Measurements from ENCODE around the gene CEMIP.

CEMIP gene

DNA sequence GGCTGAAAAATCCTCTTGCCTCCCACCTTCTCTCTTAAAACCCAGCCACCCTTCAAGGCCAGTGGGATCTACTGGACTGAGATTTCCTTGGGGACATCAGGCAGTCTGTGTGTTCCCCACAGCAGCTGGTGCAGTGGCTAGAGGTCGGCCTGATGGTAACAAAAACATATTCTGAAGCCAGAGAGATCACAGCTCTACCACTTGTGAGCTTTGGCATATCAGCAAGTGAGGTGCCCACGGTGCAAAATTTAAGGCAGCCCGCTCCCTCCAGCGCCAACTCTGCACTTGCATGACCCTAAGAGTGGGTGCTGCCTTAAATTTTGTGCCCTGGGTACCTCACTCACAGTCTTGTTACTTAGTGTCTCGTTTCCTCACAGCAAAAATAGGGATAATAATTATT is 113.2 kb downstream of the CEMIP start:
- DNase-seq (ENCODE audit: low read depth): no peak

DNA sequence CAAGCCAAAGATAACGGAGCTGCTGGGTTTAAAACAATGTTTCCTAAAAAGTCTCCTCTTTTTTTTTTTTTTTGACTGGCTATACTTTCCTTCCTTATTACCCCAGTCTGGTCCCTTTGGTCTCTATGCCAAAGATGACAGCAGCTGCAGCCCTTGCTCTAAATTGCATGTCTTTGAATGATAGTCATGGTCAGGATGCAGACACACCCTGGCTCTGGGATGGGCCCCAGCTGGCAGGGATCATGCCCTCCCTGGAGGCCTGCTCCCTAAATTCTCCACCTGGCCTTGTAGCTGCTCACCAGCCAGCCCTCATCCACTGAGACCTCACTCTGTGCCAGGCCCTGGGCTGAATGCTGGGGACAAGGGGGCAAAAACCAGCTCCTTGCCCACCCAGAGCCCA is 114.6 kb downstream of the CEMIP start:
- DNase-seq (ENCODE audit: low read depth): no peak

GRCh38 chr15:80895091-80895490 is 115.9 kb downstream of the CEMIP start:
- DNase-seq (ENCODE audit: low read depth): no peak

GRCh38 chr15:80895965-80896364 is 116.8 kb downstream of the CEMIP start:
- DNase-seq (ENCODE audit: low read depth): no peak

GRCh38 chr15:80898040-80898439 is 118.9 kb downstream of the CEMIP start:
- no peak for DNase-seq (ENCODE audit: low read depth)

DNA sequence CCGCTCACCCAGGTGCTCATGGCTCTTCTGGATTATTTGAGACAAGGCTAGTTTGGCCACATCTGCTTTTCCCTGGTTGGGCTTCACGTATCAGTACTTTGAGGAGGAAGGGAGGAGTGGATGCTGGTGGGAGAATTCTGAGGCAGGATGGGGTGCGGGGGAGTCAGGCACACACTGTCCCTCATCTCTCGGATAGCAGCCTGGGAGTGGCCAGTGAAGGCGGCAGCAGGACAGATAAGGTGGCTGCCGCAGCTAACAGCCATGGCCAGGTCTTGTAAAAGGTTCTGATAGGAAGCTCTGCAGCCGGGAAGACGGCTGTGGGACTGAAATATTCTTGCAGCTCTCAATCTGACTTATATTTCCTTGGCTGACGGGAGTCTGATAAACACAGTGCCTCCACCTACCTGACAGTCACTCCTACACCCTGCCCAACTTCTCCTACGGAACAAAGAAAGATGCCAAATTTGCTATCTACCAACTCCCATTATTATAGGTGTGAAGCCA is 123.2 kb downstream of the CEMIP start:
- no peak for DNase-seq (ENCODE audit: low read depth)

DNA sequence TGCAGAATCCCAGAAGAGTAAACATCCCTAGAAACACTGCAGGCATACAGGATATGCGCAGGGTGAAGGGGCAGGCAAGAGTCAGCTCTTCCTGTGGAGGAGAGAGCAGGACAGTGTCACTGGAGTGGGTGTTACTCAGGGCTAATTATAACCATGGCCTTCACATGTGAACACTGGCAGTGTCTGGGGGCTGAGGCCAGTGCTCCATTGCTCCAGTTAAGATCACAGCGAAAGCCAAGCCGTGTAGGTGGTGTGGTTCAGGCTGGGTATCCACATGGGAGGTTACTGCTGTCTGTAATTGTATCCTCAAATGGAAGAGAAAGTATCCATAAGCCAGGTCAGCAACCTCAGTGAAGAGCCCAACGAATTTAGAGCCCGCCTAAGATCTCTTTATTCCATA is 125.8 kb downstream of the CEMIP start:
- DNase-seq (ENCODE audit: low read depth): no peak

DNA sequence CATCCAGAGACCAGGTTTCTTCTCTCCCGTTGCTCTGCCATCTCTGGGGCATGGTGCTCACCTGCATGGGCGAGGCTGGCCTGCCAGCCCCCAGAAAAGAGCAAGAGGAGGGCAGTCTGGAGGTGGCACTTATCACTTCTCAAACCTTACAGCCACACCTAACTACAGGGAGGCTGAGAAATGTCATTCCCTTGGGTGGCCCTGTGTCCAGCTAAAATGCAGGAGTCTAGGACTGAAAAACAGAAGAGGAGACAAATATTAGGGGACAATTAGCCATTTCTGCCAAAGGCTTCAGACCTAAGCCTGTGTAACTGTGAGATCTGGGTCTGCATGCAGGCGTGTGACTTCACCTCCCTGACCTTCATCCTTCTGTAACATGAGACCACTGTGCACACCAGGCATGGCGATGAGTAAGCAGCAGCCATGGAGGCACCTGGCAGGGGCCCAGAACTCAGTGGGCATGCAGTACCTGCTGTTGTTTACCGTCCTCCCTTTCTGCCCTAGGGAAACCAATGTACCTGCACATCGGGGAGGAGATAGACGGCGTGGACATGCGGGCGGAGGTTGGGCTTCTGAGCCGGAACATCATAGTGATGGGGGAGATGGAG is 127.1 kb downstream of the CEMIP start:
- DNase-seq (ENCODE audit: low read depth): no peak

DNA sequence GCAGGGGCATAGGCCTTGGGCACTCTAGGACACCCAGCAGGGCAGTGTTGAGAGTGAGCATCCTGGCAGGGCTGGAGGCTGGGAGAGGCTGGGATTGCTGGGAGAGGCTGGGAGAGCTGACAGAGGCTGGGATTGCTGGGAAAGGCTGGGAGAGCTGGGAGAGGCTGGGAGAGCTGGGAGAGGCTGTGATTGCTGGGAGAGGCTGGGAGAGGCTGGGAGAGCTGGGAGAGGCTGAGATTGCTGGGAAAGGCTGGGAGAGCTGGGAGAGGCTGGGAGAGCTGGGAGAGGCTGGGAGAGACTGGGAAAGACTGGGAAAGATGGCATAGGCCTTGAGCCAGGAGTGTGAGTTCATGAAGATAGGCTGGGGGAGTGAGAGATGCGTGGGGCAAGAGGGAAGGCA is 132.7 kb downstream of the CEMIP start:
- no peak for DNase-seq (ENCODE audit: low read depth)

GRCh38 chr15:80912673-80913072 is 133.5 kb downstream of the CEMIP start:
- no peak for DNase-seq (ENCODE audit: low read depth)

- DNase-seq (ENCODE audit: low read depth): no peak
Observed at GRCh38 chr15:80913541-80913940, 134.4 kb downstream of the CEMIP start.

DNA sequence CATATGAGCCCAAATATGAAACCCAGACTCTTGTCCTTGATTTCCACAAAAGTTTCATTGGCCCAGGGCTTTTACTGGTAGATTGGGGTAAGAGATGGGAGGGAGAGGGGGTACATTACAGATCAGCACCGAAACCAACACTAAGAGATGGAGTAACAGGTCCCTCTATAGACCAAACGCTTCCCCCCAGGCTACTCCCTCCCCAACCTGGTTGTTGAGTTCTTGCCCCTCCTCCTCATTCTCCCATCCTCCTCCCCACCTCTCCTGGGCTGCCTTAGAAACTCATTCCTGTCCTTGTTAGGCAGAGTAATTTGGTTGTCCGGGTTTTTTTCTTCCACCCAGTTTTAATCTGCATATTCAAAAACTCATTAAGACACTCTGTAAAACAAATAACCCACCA is 136.3 kb downstream of the CEMIP start:
- DNase-seq (ENCODE audit: low read depth): no peak

- no peak for DNase-seq (ENCODE audit: low read depth)
Observed at GRCh38 chr15:80916056-80916455, 136.9 kb downstream of the CEMIP start.

DNA sequence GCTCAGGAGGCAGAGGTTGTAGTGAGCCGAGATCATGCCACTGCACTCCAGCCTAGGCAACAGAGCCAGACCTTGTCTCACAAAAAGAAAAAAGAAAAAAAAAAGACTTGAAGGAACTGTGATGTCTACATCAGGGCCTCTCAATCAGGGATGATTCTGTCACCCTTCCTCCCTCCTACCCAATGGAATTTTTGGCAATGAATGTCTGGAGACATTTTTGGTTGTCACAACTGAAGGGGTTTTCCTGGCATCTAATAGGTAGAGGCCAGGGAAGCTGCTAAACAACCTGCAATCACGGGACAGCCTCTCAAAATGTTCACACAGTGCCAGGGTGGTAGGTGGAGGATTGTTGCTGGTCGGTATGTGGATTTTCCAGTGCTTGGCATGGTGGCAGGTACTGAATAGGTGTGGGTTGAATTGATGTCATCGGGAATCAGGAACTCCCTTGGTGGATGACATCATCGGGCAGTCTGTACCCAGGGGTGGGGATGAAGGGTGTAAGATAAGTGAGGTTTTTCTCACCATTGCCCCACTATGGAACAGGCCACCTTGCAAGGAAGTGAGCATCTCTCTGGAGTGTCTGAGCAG is 139.1 kb downstream of the CEMIP start:
- DNase-seq (ENCODE audit: low read depth): no peak

GRCh38 chr15:80920271-80920699 is 141.1 kb downstream of the CEMIP start:
- no peak for DNase-seq (ENCODE audit: low read depth)

DNA sequence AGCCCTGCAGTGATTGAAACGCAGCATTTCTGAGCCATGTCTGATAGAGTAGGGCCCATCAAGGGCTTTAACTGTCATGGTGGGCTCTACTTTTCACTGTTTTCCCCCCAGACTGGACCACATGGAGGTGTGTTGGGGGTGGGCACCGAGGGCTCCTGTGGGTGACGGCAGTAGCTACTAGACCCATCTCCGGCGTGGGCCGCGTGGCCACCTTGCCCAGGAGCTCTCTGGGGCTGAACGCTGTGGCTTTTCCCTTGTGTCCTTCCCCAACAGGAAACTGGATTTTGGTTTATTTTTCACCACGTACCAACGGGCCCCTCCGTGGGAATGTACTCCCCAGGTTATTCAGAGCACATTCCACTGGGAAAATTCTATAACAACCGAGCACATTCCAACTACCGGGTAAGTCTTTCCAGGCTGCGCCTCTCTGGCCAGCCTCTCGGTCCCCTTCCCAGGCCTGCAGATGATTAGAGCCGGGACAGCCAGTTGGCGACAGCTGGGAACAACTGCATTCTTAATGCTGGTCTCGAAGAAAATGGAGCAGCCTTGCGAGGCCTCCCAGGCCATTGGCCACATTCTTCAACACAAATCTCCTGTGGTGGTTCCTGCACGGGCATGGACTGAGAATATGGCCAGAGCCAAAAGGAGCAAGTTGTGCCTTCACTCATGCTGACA is 142.7 kb downstream of the CEMIP start:
- DNase-seq (ENCODE audit: low read depth): no peak

GRCh38 chr15:80923668-80924067 is 144.5 kb downstream of the CEMIP start:
- DNase-seq (ENCODE audit: low read depth): no peak

DNA sequence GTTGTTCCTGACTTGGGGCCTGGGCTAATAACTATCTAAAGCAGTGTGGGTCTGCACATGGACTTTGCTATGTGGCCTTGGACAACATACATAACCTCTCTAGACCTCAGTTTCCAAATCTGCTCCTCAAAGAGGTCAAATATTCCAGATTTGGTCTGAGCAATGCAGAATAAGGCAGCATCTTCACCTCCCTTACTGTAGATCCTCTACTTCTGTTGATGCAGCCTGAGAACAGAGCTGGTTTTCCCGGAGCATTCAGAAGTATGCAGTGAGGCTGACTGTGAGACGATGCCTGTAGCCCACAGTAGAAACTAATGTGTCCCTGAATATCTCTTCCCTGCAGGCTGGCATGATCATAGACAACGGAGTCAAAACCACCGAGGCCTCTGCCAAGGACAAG is 145.1 kb downstream of the CEMIP start:
- no peak for DNase-seq (ENCODE audit: low read depth)

GRCh38 chr15:80925597-80926059 is 146.5 kb downstream of the CEMIP start:
- DNase-seq (ENCODE audit: low read depth): no peak

DNA sequence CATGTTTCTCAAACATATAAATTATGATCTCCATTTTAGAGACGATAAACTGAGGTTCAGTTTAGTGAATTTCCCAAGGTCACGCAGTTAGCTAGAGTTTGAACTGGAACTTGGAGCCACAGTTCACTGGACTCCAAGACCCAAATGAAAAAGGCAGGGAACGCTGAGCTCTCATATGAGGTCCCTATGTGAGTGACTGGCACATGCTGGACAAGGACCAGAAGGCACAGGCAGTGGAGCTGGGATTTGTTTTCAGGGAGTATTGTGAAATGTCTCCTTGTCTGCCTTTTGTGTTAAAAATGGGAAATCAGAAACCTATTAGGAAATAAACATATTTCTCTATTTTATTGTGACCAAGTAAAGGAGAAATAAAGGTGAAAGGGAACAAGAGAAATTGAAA is 147.0 kb downstream of the CEMIP start:
- no peak for DNase-seq (ENCODE audit: low read depth)

GRCh38 chr15:80929225-80929624 is 150.1 kb downstream of the CEMIP start:
- no peak for DNase-seq (ENCODE audit: low read depth)

- DNase-seq (ENCODE audit: low read depth): no peak
Observed at GRCh38 chr15:80929689-80930088, 150.5 kb downstream of the CEMIP start.

- no peak for DNase-seq (ENCODE audit: low read depth)
Observed at GRCh38 chr15:80931191-80931590, 152.0 kb downstream of the CEMIP start.
